ENCODE measurements around the gene ATG4A. TPM values are rescaled to one million over a fixed set of nuclear protein-coding genes. Genes with fewer than 3 reads are reported as not detected.
A peak's percentile ranks its signal among the peaks of the same experiment; 100 is the strongest.

The ATG4A gene
- total and polyA plus RNA-seq, 2 of the 8 experiments (the other 6 are each of a cell fraction or from before 2014, with no cell fraction given): 1.2 to 2.0 TPM

- no peak overlapping the region for H4K91ac ChIP-seq (replicated peaks; ENCODE audit: insufficient read length, low read length)
- DNase-seq (ENCODE audit: low read depth in 1 of 2, low spot score in 2 of 2) (no peak), FAIRE-seq (peak; percentile 86)
- no peaks in the 10 kb centered on the region for H3K9me3 ChIP-seq (ENCODE audit: insufficient read depth in 2 of 2, low read depth in 1 of 2, low read length in 1 of 2)
- no peak overlapping the region for H2AK5ac ChIP-seq (ENCODE audit: low read depth, low read length)
- no peaks in the 10 kb centered on the region for H3K79me2 ChIP-seq (ENCODE audit: control insufficient read depth in 1 of 2, insufficient read depth in 2 of 2, low read length in 2 of 2)
- no peak overlapping the region for H2BK12ac ChIP-seq (ENCODE audit: low read depth, low read length)
- no peak overlapping the region for H4K8ac ChIP-seq (ENCODE audit: extremely low read depth, insufficient read depth, low read length)
- CTCF ChIA-PET (ENCODE audit: partially characterized antibody): interaction anchor here (1.8 kb wide), 1 partner anchor 34 kb away, joined by 6 read pairs; no protein-coding TSS in a partner anchor
- peak overlapping the region; percentile 53; the same call in 1 of the 2 replicates for H2AFZ ChIP-seq (ENCODE audit: low read length)
- no peaks in the 10 kb centered on the region for H3K36me3 ChIP-seq (ENCODE audit: control insufficient read depth in 2 of 4, insufficient read depth in 4 of 4, low read length in 3 of 4)
- no peaks in the 10 kb centered on the region for H3K4me1 ChIP-seq (replicated peaks in 1 of 4; ENCODE audit: control insufficient read depth in 3 of 4, insufficient read depth in 4 of 4, low read length in 3 of 4)
- no peak overlapping the region for H3K4me2 ChIP-seq (ENCODE audit: insufficient read depth in 1 of 2, low read depth in 2 of 2, low read length in 2 of 2)
- H2BK20ac ChIP-seq (ENCODE audit: low read length): no peak overlapping the region
- H2BK120ac ChIP-seq (replicated peaks; ENCODE audit: low read depth, low read length): no peak overlapping the region
- no peak overlapping the region for H3K14ac ChIP-seq (ENCODE audit: insufficient read length)
- no peak overlapping the region for H2BK15ac ChIP-seq (ENCODE audit: low read length)
- H3K4me3 ChIP-seq (ENCODE audit: extremely low read depth in 1 of 4, insufficient read depth in 2 of 4, low read depth in 3 of 4, low read length in 4 of 4): no peak overlapping the region
- H3K4ac ChIP-seq (replicated peaks; ENCODE audit: insufficient read length, low read depth, low read length): no peak overlapping the region
- no peak overlapping the region for H3K56ac ChIP-seq (replicated peaks; ENCODE audit: insufficient read length, low read depth, low read length)
- H3K18ac ChIP-seq (ENCODE audit: extremely low read depth, low read length): no peak overlapping the region
- H3K27ac ChIP-seq (ENCODE audit: low read depth, low read length): no peak overlapping the region
- H3K79me1 ChIP-seq (ENCODE audit: low read depth, low read length): no peaks in the 10 kb centered on the region
- no peak overlapping the region for H3K23ac ChIP-seq (ENCODE audit: insufficient read length)
- H3K27me3 ChIP-seq (replicated peaks in 1 of 4; ENCODE audit: control insufficient read depth in 3 of 4, extremely low read depth in 1 of 4, insufficient read depth in 3 of 4, low read length in 3 of 4): no peaks in the 10 kb centered on the region
- H3K9ac ChIP-seq (replicated peaks in 1 of 4; ENCODE audit: extremely low read depth in 1 of 4, low read depth in 3 of 4, low read length in 3 of 4): no peak overlapping the region
- no peaks in the 10 kb centered on the region for H3K23me2 ChIP-seq (ENCODE audit: low read depth, low read length)
- H2BK5ac ChIP-seq (ENCODE audit: low read depth, low read length): no peak overlapping the region
- no peaks in the 10 kb centered on the region for H4K20me1 ChIP-seq (replicated peaks in 1 of 2; ENCODE audit: control insufficient read depth in 1 of 2, insufficient read depth in 2 of 2, low read length in 2 of 2)
- POLR2A ChIA-PET (ENCODE audit: partially characterized antibody): no interaction called here
- H4K5ac ChIP-seq (ENCODE audit: insufficient read length, low read depth, low read length): no peak overlapping the region
- TF ChIP-seq ATF2 (IDR thresholded peaks at IDR 0.05; ENCODE audit: low read length): no peak
- no peak for TF ChIP-seq RFX5 (IDR thresholded peaks at IDR 0.05; ENCODE audit: borderline replicate concordance, low read depth, low read length)
- no peak for TF ChIP-seq SIN3A (conservative IDR thresholded peaks at IDR 0.05 in 1 of 2, IDR thresholded peaks at IDR 0.05 in 1 of 2; ENCODE audit: low read depth in 1 of 2, low read length in 2 of 2)
- no peak for TF ChIP-seq RXRA (IDR thresholded peaks at IDR 0.05; ENCODE audit: insufficient read depth, low read depth, low read length)
- TF ChIP-seq TAF7 (optimal IDR thresholded peaks at IDR 0.05; ENCODE audit: borderline replicate concordance, low read depth, low read length): no peak
- TF ChIP-seq CTBP2 (IDR thresholded peaks at IDR 0.05; ENCODE audit: borderline replicate concordance, insufficient read depth, insufficient read length, low read length): no peak
- no peak for TF ChIP-seq KDM4A (IDR thresholded peaks at IDR 0.05; ENCODE audit: low read depth, low read length, severe bottlenecking)
- TF ChIP-seq BCL11A (IDR thresholded peaks at IDR 0.05; ENCODE audit: low read depth in 2 of 2, low read length in 2 of 2): no peak
- no peak for TF ChIP-seq SP2 (IDR thresholded peaks at IDR 0.05; ENCODE audit: low read length)
- no peak for TF ChIP-seq POLR2AphosphoS5 (IDR thresholded peaks at IDR 0.05; ENCODE audit: low read depth, low read length)
- TF ChIP-seq KDM1A (IDR thresholded peaks at IDR 0.05; ENCODE audit: borderline replicate concordance, low read length): no peak
- TF ChIP-seq EGR1 (IDR thresholded peaks at IDR 0.05; ENCODE audit: borderline replicate concordance, low read depth, low read length): no peak
- TF ChIP-seq GTF2F1 (IDR thresholded peaks at IDR 0.05; ENCODE audit: borderline replicate concordance, low read depth, low read length): no peak
- TF ChIP-seq TEAD4 (IDR thresholded peaks at IDR 0.05; ENCODE audit: low read depth, low read length): no peak
These were observed 13.9 kb downstream of the ATG4A start for GRCh38 chrX:108105473-108105872.

All from H1 (cell line).